HG02938 (cell line): Measurements from ENCODE around the gene CCK.

ENCODE experiments used
- ATAC-seq: cut with Tn5 transposase; IDR thresholded peaks from one replicate; pipeline ENCODE4 v1.9.1; 2021; ENCODE audit warnings: mild to moderate bottlenecking, moderate library complexity; ENCODE audit not compliant: unreplicated experiment

CCK gene

DNA sequence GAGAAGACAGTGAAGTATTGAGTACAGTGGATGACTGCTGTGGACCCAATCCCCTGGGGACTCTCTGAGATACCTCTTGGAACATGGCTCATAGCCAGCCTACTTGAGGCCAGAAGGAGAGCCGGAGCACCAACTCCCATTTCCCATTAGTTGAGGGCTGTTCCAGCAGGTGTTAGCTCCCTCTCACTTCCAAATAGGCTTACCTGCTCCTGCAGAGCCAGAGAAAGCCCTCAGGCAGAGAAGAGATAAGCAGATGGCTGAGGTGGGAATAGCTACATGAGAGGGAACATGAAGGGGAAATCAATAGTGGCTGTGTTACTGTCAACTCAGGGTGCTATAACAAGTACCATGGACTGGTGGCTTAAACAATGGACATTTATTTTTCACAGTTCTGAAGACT lies 4.6 kb upstream of the CCK start:
- no peak for ATAC-seq

DNA sequence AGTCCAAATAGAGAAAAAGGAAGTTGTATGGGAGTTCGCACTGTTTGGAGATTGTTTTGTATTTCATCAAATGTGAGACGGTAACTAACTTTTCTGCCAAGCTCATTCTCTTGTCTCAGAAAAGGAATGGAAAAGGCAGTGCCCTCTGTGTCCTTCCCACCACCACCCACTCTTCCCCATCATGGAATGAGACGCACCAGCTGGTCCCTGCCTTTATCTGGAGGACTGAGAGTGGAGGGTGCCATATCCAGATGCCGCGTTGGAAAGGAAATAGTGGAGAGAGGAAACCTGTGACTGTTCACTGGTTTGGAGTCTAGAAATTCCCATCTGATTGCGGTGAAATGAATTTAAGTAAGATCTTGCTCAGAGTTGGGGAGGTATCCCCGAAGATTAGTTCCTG lies 3.7 kb upstream of the CCK start:
- no peak for ATAC-seq

DNA sequence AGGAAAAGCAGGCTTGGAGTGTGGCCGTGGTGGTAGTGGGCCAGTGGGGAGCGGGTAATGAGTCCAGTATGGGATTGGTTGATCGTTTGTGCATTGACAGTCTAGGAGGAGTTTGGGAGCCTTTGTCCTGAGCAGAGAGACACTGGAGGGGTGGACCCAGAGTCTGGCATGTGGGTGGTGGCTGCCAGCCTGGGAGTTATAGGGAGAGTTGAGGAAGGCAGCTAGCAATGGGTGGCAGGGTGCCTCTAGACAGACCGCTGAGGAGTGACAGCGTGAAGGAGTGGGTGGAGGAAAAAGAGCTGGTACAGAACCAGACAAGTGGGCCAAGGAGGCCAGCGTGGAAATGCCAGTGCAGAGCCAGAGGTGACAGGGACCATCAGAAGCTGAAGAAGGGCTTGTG lies 1.9 kb upstream of the CCK start:
- ATAC-seq, result no peak

DNA sequence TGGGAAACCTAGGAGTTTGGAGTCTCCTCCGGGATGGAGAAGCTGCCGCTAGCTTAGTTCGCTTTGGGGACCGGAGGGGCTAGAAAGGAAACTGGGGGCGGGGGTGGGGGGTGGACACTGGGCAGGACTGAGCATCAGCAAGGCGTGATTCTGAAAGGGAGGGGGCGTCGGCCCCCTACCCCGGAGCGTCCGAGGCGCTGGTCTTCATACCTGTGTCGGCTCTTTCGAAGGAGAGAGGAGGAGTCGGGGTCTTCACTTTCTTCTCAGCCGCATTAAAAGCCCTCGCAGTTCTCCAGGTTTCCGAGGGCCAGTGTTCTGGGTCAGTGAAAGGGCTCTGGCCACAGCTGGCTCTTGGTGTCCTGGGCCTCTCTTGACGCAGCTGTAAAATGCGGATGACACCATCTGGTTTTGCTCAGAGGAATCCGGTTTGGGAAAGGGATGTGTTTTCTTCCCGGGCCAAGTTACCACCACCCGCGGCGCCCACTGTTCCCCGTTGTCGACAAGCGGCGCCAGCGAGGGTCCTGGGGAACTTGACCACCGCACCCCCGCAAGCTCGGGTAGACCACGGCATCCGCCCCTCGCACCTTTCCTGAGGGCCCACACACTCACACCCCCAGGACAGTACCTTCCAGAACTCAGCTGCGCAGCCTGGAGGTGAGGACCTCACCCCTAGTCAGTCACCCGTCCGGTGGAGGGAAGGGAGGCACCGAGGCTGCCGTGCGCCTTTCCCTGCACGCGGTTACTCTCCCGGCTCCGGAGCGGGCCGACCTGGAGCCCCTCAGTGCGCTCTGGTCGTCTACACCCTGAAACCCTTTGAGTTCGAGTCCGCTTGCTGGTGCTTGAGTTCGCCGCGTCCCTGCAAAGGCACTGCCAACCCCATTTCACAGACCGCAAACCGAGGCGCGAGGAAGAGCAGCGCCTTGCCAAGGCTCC lies 660 bp downstream of the CCK start:
- no peak for ATAC-seq

DNA sequence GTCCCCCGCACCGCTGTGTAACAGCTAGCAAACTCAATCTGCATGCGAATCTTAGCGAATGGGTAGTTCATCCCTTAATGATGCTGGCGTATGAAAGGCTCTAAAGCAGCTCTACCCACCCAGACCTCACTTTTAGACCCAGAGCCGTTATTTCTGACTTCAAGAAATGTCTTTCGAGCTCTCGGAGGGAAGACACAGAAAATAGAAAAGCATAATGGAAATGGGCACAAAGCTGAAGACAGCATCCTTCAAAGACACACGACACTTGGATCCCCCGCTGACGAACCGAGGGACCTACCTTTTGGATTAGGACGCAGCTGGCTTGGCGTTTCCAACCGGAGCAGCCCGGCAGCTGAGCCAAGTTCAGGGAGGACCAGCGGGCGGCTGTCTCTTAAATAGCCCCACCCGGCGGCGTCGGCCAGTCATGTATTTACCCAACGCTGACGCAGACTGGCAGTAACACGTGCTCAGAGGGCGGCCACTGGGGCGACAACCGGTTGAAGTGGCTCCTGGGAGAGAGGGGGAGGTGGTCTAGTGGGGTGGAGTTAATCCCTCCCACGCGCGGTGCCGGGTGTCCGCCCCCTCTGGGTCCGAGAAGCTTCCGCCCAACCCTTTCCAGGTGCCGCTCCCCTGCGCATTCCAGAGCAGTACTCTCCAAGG lies 1.5 kb downstream of the CCK start:
- no peak for ATAC-seq

DNA sequence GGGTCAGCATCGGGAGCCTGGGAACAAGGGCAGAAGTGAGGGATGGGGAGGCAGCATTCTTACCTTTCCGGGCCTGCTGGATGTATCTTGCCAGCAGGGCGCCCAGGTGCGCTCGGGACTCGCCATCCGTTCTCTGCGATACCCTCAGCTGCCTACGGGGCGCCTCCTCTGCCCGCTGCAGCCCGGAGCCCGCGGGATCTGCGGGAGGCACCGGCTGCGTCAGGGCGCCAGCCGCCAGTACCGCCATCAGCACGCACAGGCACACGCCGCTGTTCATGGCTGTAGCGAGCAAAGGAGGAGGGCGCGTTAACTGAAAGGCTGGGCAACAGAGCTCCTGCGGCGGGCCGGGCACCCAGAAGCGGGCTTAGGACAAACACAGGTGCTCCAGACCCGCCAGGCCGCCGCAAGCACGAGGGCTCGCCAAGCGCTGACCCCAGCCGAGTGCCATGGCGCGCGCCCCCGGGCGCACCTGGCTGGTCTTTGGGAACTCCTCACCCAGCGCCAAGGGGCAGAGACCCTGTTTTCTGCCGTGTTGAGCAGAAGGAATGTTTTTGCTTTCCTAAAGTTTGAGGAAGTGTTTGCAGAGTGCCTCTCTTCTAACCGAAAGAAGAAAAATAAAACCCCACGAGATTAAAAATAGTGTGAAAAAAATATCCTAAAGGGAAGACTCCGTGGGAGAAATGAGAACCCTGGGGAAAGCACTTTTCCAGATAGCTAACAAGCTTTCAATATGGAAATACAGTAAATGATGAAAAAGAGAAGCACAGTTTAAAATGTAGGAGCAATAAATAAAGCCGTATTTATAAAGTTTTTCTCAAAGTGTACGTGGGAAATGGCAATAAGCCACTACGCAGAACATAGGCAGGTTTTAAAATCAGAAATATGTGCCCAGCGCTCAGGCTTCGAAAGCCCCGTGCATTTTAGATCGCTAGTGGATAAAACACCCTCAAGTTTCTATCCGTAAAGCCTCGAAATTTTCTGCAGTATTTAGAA lies 2.3 kb downstream of the CCK start:
- ATAC-seq, result no peak

DNA sequence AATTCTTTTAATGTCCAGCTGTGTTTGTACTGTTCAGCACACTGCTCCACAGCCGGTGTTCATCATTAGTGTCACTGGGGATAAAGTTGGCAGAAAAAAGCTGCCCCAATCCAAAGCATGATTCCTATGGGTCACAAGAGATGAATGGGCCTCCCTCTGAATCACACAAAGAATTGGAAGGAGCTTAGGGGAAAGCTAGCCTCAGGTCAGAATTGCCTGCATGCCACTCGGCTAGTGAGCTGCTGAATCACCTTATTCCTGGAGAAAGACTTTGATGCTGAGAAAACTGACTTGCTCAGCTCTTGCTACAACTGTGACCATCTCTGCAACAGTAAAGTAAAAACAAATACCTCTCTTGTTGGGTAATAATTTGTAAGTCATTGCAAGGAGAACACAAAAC lies 3.5 kb downstream of the CCK start:
- no peak for ATAC-seq

DNA sequence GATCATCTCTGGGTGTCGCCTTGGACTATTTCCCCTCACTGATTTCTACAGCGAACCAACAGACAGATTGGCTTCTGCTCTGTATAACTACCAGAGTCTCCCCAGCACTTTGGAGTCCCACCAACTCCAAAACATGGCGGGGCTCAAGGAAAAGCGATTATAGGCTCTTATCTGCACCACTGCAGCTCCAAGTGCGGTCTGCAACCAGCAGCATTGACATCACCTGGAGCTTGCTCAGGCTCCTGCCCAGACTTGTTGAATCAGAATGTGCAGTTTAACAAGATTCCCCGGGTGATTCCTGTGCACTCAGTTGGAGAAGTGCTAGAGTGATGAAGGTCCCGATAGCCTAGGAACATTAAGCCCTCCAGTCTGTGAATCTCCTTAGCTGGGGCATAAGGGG lies 9.0 kb downstream of the CCK start:
- no peak for ATAC-seq

DNA sequence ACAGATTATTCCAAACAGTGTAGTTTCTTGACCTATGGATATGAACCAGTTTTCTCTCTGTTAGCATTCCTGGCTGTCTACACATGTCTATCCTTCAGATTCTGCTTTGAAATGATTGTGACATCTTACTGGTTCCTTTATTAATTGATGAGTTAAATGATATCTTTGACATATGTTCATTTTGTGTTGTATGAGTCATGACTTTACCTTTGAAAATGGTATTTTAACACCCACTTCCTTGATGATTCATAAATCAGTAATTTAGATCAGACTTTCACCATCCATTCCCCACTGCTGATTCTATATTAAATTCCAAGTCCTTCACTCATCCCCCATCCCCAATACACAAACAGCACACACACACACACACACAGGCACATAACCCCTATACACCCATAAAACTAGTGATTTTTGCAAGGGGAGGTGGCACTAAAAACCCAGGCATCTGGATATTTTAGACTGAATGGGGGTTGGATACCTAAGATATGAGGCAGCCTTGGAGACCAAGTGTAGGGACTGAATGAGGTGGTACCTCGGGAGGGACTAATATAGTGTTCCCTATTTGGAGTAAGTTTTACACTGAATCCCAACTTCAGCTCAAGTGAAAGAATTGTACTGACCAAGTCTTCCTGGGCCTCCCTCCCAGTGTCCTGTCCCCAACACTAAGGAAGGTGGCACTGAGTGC lies 9.7 kb downstream of the CCK start:
- ATAC-seq, result no peak

DNA sequence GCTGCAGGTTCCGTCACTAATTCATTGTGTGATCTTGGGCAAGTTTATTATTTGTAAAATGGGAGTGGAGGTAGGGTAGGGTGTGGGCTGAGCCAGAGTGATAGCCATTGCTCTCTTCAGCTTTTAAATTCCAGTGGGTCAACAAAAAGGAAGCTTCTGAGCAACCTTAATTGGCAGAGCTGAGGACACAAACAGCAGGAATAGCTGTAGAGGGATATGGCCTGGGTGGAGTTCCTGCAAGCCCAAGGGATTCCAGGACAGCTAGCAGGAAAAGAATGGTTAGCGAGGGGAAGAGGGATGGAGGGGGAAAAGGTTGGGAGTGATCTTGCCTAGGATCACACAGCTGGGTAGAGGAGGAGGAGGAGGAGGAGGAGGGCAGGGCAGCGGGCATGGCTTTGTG lies 11.4 kb downstream of the CCK start:
- ATAC-seq, result no peak

DNA sequence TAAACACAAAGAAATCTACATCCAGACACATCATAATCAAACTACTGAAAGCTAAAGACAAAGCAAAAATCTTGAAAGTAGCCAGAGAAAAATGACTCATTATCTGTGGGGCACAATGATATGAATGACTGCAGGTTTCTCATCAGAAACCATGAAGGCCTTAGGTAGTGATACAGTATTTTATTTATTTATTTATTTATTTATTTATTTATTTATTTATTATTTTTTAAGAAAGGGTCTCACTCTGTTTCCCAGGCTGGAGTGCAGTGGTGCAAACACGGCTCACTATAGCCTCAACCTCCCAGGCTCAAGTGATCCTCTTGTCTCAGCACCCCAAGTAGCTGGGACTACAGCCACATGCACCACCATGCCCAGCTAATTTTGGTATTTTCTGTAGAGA lies 15.2 kb downstream of the CCK start:
- no peak for ATAC-seq

DNA sequence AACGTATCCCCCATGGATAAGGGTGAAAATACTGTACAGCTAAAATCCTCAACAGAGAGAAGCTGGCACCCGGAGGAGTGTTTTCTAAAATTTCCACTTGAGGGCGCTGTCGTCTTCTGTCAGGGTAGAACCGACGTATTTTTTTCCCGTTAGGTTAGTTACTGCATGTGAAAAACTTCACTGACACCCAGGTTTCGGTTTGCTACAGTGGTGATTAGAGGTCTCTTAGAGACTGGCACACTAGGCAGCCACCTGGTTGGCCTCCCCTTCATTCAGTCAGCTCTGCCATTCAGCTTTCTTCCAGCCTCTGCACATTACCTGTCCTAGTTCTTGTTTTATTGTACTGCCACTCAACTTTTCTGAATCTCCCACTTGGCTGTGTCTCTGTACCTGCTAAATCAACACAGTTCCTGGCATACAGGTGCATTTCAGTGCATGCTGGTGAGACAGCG lies 18.4 kb downstream of the CCK start:
- ATAC-seq, result peak; percentile 72

DNA sequence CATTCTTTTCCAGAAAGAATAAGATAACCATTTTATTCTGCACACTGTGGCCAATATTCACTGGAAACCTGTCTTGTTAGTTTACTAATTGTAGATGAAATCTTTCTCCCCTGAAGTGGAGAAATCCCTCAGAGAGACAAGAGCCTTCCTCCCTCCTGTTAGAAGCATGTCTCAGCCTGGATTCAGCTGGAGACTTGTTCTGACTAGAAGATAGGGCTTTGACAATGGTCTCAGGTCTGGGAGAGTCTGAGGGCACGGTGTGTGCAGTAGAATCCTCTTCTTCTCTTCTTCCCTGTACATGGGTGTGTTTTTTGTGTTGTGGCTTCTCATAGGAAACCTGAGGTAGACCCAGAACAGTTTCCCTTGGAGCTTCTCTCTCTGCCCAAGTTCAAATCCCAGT lies 19.9 kb downstream of the CCK start:
- ATAC-seq, result no peak

DNA sequence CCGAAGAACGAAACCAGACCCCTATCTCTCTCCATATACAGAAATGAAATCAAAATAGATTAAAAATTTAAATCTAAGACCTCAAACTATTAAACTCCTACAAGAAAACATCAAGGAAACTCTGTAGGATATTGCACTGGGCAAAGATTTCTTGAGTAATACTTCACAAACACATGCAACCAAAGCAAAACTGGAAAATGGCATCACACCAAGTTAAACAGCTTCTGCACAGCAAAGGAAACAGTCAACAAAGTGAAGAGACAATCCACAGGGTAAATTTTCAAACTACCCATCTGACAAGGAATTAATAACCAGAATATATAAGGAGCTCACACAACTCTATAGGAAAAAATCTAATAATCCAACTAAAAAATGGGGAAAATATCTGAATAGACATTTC lies 29.4 kb downstream of the CCK start:
- ATAC-seq, result no peak

DNA sequence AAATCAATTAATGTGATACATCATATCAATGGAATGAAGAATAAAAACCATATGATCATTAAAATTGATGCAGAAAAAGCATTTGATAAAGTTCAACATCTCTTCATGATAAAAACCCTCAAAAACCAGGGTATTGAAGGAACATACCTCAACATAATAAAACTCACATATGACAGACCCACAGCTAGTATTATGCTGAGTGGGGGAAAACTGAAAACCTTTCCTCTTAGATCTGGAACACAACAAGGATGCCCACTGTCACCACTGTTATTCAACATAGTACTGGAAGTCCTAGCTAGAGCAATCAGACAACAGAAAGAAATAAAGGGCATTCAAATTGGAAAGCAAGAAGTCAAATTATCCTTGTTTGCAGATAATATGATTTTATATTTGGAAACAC lies 30.5 kb downstream of the CCK start:
- no peak for ATAC-seq

DNA sequence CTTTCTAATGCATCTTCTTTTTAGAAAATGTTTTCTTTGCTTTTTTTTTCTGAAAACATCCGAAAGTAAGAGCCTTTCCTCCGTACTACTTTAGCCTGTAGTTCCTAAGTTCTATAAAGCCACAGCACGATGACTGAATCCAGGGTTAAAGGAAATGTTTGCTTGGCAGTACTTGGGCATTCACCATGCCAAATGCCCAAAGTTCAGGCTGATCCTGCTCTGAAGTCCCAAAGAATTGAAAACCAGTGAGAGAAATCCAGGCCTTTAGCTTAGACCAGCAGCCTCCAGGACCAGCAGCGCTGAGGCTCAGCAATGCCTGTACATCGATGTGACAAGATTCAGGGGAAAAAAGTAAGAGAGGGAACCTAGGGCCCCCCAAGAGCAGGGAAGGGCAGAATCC lies 35.1 kb downstream of the CCK start:
- ATAC-seq, result no peak

DNA sequence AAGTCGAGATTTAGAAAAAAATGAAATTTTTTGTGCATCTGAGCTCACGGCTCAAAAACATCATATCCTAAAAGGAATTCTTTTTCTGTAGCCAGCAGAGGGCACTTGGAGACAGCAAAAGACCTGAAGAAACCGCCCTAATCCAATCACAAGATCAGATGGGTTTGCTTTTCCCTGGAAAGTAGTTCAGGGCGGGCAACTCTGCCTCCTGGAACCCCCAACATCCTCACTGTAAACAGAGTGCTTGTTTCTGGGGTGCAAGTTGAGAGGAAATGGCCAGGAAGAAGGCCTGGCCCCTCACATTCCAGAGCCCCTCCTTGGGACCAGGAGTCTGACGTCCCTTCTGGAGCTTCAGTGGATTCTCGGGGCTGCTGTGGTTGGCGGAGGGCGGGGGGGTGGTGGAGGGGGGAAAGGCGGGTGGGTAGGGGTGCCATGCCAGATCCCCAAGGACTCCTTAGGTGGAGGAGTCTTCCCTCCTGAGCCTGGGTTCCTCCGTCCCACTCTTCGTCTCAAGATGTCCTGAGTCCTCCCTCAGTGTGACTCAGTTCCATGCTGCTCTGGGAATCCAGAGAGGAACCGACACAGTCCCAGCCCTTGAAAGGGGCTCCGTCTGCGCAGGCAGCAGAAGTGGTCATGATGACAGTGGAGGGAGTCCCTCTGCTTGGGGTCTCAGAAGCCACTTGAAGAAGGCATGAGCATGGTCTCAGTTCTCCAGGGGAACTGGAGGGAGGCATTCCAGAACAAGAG lies 35.9 kb downstream of the CCK start:
- no peak for ATAC-seq

DNA sequence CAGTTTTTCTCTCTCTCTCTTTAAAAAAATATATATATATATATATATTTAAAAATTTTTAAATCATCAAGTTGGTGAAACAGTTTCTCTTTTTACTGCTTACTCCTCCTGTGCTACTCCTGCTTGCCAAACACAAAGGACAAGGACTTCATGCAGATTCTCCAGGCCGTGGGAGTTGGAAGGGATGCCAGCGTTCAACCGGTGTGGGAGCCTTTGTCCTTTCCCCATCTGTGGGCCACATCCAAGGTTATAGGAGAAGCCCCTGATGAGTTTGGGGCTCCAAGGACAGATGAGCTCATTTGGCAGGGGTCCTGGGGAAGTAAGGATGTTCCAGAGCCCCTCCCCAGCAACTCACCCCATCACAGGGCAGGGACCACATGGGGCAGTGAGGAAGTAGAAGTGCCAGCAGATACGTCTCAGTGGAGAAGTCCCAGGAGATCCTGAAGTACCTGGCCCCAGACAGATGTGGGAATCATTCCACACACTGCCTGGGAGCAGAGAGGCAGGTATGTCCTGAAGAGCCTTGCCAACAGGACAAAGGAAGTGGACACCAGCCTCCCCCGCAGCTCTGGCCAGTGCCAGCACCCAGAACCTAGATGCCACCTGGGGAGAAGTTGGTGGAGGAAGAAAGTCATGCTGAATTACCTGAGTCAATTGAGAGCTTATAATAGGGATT lies 36.6 kb downstream of the CCK start:
- no peak for ATAC-seq

DNA sequence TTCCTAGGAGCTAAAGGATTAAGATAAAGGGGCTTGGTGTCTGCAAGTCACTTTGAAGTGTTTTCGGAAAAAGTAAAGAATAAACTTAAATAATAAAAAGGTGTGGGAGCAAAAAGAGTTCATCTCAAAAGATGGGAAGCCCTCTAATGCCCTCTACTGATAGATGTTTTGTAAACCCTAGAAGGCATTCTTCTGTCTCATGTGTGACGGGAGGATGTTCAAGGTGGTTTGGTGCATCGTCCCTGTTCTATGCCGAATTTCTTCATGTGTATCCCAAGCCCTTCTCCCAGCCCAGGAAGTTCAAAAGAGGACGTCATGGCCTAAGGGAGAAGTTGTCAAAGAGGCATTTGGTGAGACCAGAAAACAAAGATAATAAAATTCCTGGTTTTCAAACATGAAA lies 37.2 kb downstream of the CCK start:
- ATAC-seq, result no peak
